ENCODE results near the gene DSTYK.
"Not testable (repeated sequence)": the region's sequence is repeated elsewhere in the genome, so short reads cannot be mapped to it uniquely, and the experiment has no call there.

Gene DSTYK

DNA sequence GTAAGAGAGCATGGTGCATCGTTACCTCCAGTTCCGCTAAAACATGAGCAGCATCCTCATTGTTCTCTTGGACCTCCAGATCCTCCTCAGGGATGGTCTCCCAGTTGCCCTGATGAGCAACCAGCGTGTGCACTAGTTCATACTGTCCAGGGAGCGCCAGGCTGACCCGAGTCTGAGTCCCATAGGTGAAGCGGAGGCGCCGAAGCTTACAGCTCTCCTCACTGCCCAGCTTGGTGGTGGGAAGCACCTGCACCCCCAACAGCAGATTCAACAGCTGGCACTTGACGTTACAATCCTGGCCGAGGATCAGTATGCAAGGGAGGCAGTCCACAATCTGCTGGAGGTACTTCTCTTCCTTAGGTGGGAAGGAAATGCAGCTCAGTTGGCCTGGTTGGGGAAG is 24.1 kb downstream of the DSTYK start:
- Mint-ChIP-seq H3K36me3 (peaks cover 14 to 22% of the 10 kb centered on the region in 2 donors), H3K27ac (no peak overlapping the region), H3K27me3 (no peaks in the 10 kb centered on the region), H3K4me3 (no peak overlapping the region), H3K9me3 (no peaks in the 10 kb centered on the region), H3K4me1 (peaks cover 26 to 45% of the 10 kb centered on the region in 2 donors)
- ATAC-seq (replicated peaks) (no peak), DNase-seq (no peak)

GRCh38 chr1:205186191-205186590 is 25.3 kb downstream of the DSTYK start:
- ATAC-seq (replicated peaks): no peak
- peaks cover 24 to 36% of the 10 kb centered on the region in 2 donors for H3K4me1 Mint-ChIP-seq
- H3K9me3 Mint-ChIP-seq: no peaks in the 10 kb centered on the region
- H3K27me3 Mint-ChIP-seq: no peaks in the 10 kb centered on the region
- no peak for DNase-seq
- peaks cover 14 to 26% of the 10 kb centered on the region in 2 donors for H3K36me3 Mint-ChIP-seq
- no peak overlapping the region for H3K27ac Mint-ChIP-seq
- H3K4me3 Mint-ChIP-seq: no peak overlapping the region

DNA sequence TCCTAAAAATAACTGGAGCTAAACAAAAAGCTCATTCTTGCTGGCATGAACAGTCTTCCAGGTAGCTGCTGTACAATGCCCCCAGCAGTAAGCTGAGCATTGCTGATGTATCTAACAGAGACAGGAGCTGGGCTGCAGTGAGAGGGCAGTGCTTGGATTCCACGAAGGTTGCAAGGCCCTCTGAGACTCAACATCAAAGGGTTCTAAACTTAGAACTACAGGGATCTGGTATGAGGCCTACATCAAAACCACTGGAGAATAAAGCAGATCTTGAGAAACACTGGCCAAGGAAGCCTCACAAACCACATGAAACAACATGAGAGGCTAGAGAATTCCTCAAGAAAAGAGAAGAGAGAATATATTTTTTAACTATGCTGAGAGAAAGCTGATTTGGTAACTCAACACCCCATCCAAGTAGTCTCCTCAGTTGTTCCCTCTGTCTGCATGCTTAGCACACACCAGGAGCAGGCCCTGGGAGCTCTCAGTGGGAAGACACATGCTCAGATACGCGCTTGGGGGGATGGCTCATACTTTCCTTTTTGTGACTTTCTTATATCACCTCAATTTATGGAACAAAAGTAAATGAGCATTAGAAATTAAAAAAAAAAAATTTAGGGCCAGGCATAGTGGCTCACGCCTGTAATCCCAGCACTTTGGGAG is 27.7 kb downstream of the DSTYK start:
- no peaks in the 10 kb centered on the region for H3K9me3 Mint-ChIP-seq
- peaks cover 11 to 17% of the 10 kb centered on the region in 2 donors for H3K4me1 Mint-ChIP-seq
- H3K4me3 Mint-ChIP-seq: no peak overlapping the region
- H3K27me3 Mint-ChIP-seq: no peaks in the 10 kb centered on the region
- ATAC-seq (replicated peaks): no peak
- peaks cover 16 to 34% of the 10 kb centered on the region in 2 donors for H3K36me3 Mint-ChIP-seq
- DNase-seq: no peak
- H3K27ac Mint-ChIP-seq: no peak overlapping the region

DNA sequence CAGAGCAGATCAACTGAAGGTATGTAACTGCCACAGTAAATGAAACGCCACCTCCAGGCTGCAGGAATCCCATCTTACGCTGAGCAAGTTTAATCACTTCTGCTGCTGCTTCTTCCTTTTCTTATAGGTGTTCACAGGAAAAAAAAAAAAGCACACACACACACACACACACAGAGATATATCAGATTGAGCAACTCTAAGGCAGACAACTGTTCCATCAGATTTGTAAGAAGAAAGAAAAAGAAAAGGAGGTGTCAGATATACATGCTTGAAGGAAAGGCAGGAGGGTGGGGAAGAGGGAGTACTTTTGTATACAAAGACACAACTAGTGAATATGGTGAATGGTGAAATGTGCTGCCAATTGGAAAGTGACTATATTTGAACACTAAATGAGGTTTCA is 28.6 kb downstream of the DSTYK start:
- Mint-ChIP-seq H3K4me1 (peaks cover 11 to 17% of the 10 kb centered on the region in 2 donors), H3K4me3 (no peak overlapping the region), H3K9me3 (no peaks in the 10 kb centered on the region), H3K27ac (peak overlapping the region; percentile 15), H3K36me3 (peaks cover 16 to 37% of the 10 kb centered on the region in 2 donors), H3K27me3 (no peaks in the 10 kb centered on the region)
- DNase-seq (no peak), ATAC-seq (replicated peaks) (no peak)

GRCh38 chr1:205180331-205180730 is 31.2 kb downstream of the DSTYK start:
- Mint-ChIP-seq H3K36me3 (peaks cover 11 to 33% of the 10 kb centered on the region in 2 donors), H3K4me1 (peaks cover 8 to 12% of the 10 kb centered on the region in 2 donors)
- not testable (repeated sequence) for H3K4me3 Mint-ChIP-seq; H3K9me3 Mint-ChIP-seq; DNase-seq; ATAC-seq (replicated peaks); H3K27me3 Mint-ChIP-seq; H3K27ac Mint-ChIP-seq

DNA sequence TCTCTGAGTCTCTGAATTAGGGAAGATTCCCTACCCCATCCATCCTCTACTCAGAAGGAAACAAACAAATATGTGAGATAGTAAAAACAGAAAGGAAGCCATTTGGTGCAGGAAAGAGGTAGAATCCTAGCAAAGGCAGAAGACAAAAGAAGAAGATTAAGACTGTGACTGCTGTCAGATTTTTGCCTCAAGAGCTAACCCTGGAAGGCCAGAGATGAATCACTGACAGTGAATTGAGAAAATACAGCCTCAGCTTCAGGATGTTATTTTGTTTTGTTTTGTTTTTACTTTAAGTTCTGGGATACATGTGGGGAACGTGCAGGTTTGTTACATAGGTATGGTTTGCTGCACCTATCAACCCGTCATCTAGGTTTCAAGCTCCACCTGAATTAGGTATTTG is 31.7 kb downstream of the DSTYK start:
- H3K27ac Mint-ChIP-seq: no peak overlapping the region
- H3K9me3 Mint-ChIP-seq: no peaks in the 10 kb centered on the region
- no peaks in the 10 kb centered on the region for H3K27me3 Mint-ChIP-seq
- peaks cover 10 to 36% of the 10 kb centered on the region in 2 donors for H3K36me3 Mint-ChIP-seq
- H3K4me3 Mint-ChIP-seq: no peak overlapping the region
- peaks cover 8 to 12% of the 10 kb centered on the region in 2 donors for H3K4me1 Mint-ChIP-seq
- DNase-seq (no peak), ATAC-seq (replicated peaks) (no peak)

DNA sequence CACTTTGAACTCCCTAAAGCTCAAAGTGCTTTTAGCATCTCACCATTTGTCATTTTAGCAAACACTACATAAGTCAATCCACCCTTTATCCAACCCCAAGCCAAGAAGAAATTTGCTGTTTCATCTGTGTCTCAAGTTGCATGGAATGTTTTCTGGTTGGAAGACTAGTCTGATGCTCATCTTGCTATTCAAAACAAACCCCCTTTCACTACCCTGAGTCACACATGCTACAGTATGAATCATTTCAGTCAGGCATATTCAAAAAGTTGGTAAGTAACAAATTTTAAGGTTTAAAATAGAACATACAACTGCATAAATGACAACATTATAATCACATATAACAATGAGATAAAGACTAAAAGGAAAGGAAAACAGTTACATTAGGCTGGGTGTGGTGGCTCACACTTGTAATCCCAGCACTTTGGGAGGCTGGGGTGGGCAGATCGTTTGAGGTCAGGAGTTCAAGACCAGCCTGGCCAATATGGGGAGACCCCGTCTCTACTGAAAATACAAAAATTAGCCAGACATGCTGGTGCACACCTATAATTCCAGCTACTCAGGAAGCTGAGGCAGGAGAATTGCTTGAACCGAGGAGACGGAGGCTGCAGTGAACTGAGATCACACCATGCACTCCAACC is 38.7 kb downstream of the DSTYK start:
- no peak for ATAC-seq (replicated peaks)
- Mint-ChIP-seq H3K4me3 (no peak overlapping the region), H3K4me1 (peaks cover 0 to 5% of the 10 kb centered on the region in 2 donors), H3K27ac (no peak overlapping the region), H3K27me3 (no peaks in the 10 kb centered on the region), H3K9me3 (no peaks in the 10 kb centered on the region), H3K36me3 (peaks cover 14 to 35% of the 10 kb centered on the region in 2 donors)
- no peak for DNase-seq

DNA sequence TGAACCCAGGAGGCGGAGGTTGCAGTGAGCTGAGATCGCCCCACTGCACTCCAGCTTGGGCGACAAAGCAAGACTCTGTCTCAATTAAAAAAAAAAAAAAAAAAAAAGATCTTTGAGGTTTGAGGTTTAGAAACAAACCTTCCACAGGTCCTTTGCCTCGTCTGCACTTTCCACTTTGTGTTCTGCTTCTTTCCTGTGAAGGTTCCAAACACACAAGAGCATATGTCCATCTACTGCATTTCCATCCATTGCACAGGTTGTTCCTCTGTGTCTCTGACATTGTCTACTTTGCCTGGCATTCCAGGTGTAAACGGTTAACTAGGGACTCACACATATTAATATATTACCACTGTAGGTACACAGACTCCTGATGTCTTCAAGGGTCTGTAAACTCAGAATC is 40.1 kb downstream of the DSTYK start:
- Mint-ChIP-seq H3K27ac (no peak overlapping the region), H3K36me3 (peaks cover 24 to 44% of the 10 kb centered on the region in 2 donors), H3K4me1 (peaks cover 0 to 5% of the 10 kb centered on the region in 2 donors), H3K27me3 (no peaks in the 10 kb centered on the region), H3K9me3 (no peaks in the 10 kb centered on the region), H3K4me3 (no peak overlapping the region)
- DNase-seq (no peak), ATAC-seq (replicated peaks) (no peak)

GRCh38 chr1:205170532-205171269 is 40.8 kb downstream of the DSTYK start:
- H3K4me3 Mint-ChIP-seq: no peak overlapping the region
- no peak for ATAC-seq (replicated peaks)
- no peaks in the 10 kb centered on the region for H3K9me3 Mint-ChIP-seq
- H3K36me3 Mint-ChIP-seq: peaks cover 25 to 45% of the 10 kb centered on the region in 2 donors
- H3K27ac Mint-ChIP-seq: no peak overlapping the region
- H3K27me3 Mint-ChIP-seq: no peaks in the 10 kb centered on the region
- DNase-seq: no peak
- H3K4me1 Mint-ChIP-seq: peaks cover 0 to 5% of the 10 kb centered on the region in 2 donors

DNA sequence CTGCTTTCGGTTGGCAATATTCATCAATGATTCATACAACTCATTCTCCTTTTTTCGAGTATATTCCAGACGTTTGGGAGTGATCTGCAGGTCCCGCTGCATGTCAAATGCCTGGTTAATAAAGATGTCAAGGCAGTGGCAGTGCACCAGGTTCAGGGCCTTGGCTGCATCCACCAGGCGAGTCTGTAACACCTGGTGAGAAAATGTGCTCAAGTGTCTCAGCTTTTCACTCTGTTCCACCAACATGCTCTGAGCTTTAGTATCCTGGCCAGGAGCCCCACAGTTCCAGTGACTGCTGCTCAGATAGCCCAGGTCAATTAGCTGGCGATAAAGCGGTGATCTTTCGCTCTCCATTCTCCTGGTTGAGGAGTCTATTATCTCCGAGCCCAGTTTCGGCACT is 42.3 kb downstream of the DSTYK start:
- ATAC-seq (replicated peaks) (no peak), DNase-seq (no peak)
- peaks cover 0 to 5% of the 10 kb centered on the region in 2 donors for H3K4me1 Mint-ChIP-seq
- no peaks in the 10 kb centered on the region for H3K27me3 Mint-ChIP-seq
- H3K4me3 Mint-ChIP-seq: no peak overlapping the region
- H3K27ac Mint-ChIP-seq: peak overlapping the region; percentile 42
- no peaks in the 10 kb centered on the region for H3K9me3 Mint-ChIP-seq
- peaks cover 31 to 51% of the 10 kb centered on the region in 2 donors for H3K36me3 Mint-ChIP-seq

DNA sequence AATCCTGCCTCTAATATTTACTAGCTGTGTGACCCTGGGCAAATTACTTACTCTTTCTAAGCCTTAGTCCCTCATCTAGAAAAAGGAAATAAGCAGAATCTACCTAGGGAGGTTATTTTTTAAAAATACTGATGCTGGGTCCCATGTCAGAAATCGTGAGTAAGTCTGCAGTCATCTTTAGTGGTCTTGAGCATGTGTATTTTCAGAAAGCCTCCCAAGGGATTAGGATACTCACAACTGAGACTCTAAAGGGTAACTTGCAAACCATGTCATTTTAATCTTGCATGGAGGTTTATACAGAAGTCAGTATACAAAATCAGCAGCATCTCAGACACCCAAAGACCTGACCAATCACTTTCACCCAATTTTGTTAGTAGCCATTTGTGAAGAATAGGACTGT is 43.2 kb downstream of the DSTYK start:
- H3K9me3 Mint-ChIP-seq: no peaks in the 10 kb centered on the region
- H3K36me3 Mint-ChIP-seq: peaks cover 36 to 60% of the 10 kb centered on the region in 2 donors
- peaks cover 0 to 5% of the 10 kb centered on the region in 2 donors for H3K4me1 Mint-ChIP-seq
- no peak overlapping the region for H3K4me3 Mint-ChIP-seq
- H3K27me3 Mint-ChIP-seq: no peaks in the 10 kb centered on the region
- no peak overlapping the region for H3K27ac Mint-ChIP-seq
- DNase-seq (no peak), ATAC-seq (replicated peaks) (no peak)

DNA sequence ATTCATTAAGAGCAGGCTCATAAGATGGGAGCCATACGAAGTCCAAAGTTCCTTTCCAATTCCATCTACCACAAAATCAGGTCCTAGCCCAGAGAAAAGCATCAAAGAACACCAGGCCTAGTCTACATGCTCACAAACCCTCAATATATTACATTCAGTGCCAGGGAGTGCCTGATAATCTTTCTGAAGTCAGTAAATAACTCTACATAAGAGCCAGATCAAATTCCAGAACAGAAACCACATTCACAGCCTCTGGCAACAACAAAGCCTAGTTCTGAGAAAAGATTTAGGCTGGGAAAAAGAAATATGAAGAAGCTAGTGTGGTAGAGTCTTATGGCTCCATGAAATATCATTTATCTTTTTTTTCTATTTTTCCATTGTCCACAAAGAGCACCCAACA is 49.2 kb downstream of the DSTYK start:
- Mint-ChIP-seq H3K36me3 (peaks cover 62 to 78% of the 10 kb centered on the region in 2 donors), H3K4me1 (no peaks in the 10 kb centered on the region), H3K4me3 (no peak overlapping the region), H3K9me3 (peaks cover 0 to 2% of the 10 kb centered on the region in 2 donors), H3K27ac (no peak overlapping the region), H3K27me3 (no peaks in the 10 kb centered on the region)
- ATAC-seq (replicated peaks) (no peak), DNase-seq (no peak)

DNA sequence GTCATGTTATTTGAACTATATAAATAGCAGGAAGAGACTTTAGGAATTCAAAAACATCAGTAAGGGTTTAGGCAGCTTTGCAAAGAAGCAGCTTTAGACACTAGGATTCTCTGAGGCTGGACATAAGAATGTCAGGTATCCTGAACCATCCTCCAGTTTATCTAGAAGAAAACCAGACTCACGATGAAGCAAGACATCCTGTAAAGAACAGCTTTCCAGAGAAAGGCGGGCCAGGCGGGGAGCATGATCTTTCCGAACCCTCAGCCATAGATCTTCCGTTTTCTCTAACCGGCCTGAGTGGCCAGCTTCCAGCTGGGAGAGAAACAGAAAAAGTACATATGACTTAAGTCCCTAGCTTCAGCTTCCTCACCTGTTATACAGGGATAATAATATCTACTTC is 50.4 kb downstream of the DSTYK start:
- ATAC-seq (replicated peaks): no peak
- no peak overlapping the region for H3K4me3 Mint-ChIP-seq
- H3K27ac Mint-ChIP-seq: no peak overlapping the region
- H3K27me3 Mint-ChIP-seq: no peaks in the 10 kb centered on the region
- peaks cover 69 to 83% of the 10 kb centered on the region in 2 donors for H3K36me3 Mint-ChIP-seq
- DNase-seq: no peak
- no peaks in the 10 kb centered on the region for H3K4me1 Mint-ChIP-seq
- H3K9me3 Mint-ChIP-seq: peaks cover 4 to 9% of the 10 kb centered on the region in 2 donors

GRCh38 chr1:205158048-205158616 is 53.4 kb downstream of the DSTYK start:
- Mint-ChIP-seq H3K4me1 (no peaks in the 10 kb centered on the region), H3K4me3 (no peak overlapping the region), H3K27me3 (no peaks in the 10 kb centered on the region), H3K27ac (no peak overlapping the region), H3K36me3 (peaks cover 79 to 89% of the 10 kb centered on the region in 2 donors), H3K9me3 (peaks cover 4 to 15% of the 10 kb centered on the region in 2 donors)
- no peak for DNase-seq
- ATAC-seq (replicated peaks): no peak
